Left ventricle myocardium inferior (tissue), 1 donor: ENCODE results near the gene CSTA. TPM values are rescaled to one million over a fixed set of nuclear protein-coding genes. Genes with fewer than 3 reads are reported as not detected.

Source experiments
- DNase-seq: peaks from one replicate; pipeline ENCODE4 v3.0.0-alpha.2; 2020
- H3K27ac ChIP-seq: fragments of 200-600 bp; replicated peaks from 2 replicates; pipeline ENCODE4 v1.8.0; 2021
- H3K27me3 ChIP-seq: fragments of 200-600 bp; 2 replicates; pipeline ENCODE4 v1.8.0; 2021; ENCODE audit warnings: low read depth
- H3K36me3 ChIP-seq: fragments of 200-600 bp; 2 replicates; pipeline ENCODE4 v1.8.0; 2021
- H3K4me1 ChIP-seq: fragments of 200-600 bp; 2 replicates; pipeline ENCODE4 v1.8.0; 2021
- H3K4me3 ChIP-seq: fragments of 200-600 bp; 2 replicates; pipeline ENCODE4 v1.8.0; 2021; ENCODE audit warnings: mild to moderate bottlenecking, moderate library complexity
- H3K9me3 ChIP-seq: fragments of 200-600 bp; replicated peaks from 2 replicates; pipeline ENCODE4 v1.8.0; 2021
- CTCF ChIP-seq: fragments of 200-600 bp; IDR thresholded peaks from 2 replicates; pipeline ENCODE4 v1.8.0; 2021; ENCODE audit warnings: antibody characterized with exemption, mild to moderate bottlenecking, borderline replicate concordance
- intact Hi-C: fragments of 100-400 bp; cut with micrococcal nuclease; formaldehyde crosslinking; loops from one replicate; pipeline ENCODE4 v1.11.0; 2022
- total RNA-seq: library from RNA; stranded (reverse); fragmentation: NEBNext Ultra II Directional; extraction: Animal tissue kit (Norgen Biotek cat#: 25700); gene quantifications from one replicate; pipeline ENCODE4 v1.2.1, GENCODE V29; 2021
- donor health status: DM: no; HTN: yes; CAD: no; lungs with severe emphysema.

Gene CSTA
- total RNA-seq, 1 donor from 2014 or later = 0.74 TPM

- H3K4me1 ChIP-seq = no peaks in the 10 kb centered on the region
- intact Hi-C loops = no loop called here
These were observed 6.4 kb upstream of the CSTA start for GRCh38 chr3:122318620-122319019.

GRCh38 chr3:122322095-122323075 is 2.7 kb upstream of the CSTA start:
- H3K27ac ChIP-seq = no peak overlapping the region
- no peak overlapping the region for H3K4me3 ChIP-seq
- intact Hi-C loops = no loop called here
- DNase-seq = no peak
- no peaks in the 10 kb centered on the region for H3K36me3 ChIP-seq
- no peaks in the 10 kb centered on the region for H3K4me1 ChIP-seq
- H3K9me3 ChIP-seq = peaks cover 19% of the 10 kb centered on the region
- peaks cover 7% of the 10 kb centered on the region for H3K27me3 ChIP-seq
- TF ChIP-seq CTCF = no peak

More at GRCh38 chr3:122318620-122319019, 6.4 kb upstream of the CSTA start:
- Histone ChIP-seq H3K4me3 (no peak overlapping the region), H3K27me3 (peaks cover 28% of the 10 kb centered on the region), H3K36me3 (no peaks in the 10 kb centered on the region), H3K27ac (no peak overlapping the region), H3K9me3 (peaks cover 19% of the 10 kb centered on the region)
- TF ChIP-seq CTCF = no peak
- no peak for DNase-seq

GRCh38 chr3:122325769-122326168 is 721 bp downstream of the CSTA start:
- Histone ChIP-seq H3K27me3 (peaks cover 7% of the 10 kb centered on the region), H3K36me3 (no peaks in the 10 kb centered on the region), H3K4me1 (no peaks in the 10 kb centered on the region), H3K4me3 (no peak overlapping the region), H3K27ac (no peak overlapping the region), H3K9me3 (no peaks in the 10 kb centered on the region)
- intact Hi-C loops = no loop called here
- no peak for DNase-seq
- no peak for TF ChIP-seq CTCF

- peaks cover 22% of the 10 kb centered on the region for H3K27me3 ChIP-seq
- H3K36me3 ChIP-seq = no peaks in the 10 kb centered on the region
- no peak overlapping the region for H3K27ac ChIP-seq
- no peaks in the 10 kb centered on the region for H3K4me1 ChIP-seq
- H3K9me3 ChIP-seq = no peaks in the 10 kb centered on the region
- DNase-seq = no peak
- no peak for TF ChIP-seq CTCF
- H3K4me3 ChIP-seq = no peak overlapping the region
- intact Hi-C loops = no loop called here
These were observed 6.8 kb downstream of the CSTA start for GRCh38 chr3:122331886-122332285.

GRCh38 chr3:122332551-122332950 is 7.5 kb downstream of the CSTA start:
- no peak for DNase-seq
- Histone ChIP-seq H3K4me1 (no peaks in the 10 kb centered on the region), H3K9me3 (no peaks in the 10 kb centered on the region), H3K27ac (no peak overlapping the region), H3K27me3 (peaks cover 19% of the 10 kb centered on the region), H3K4me3 (no peak overlapping the region), H3K36me3 (no peaks in the 10 kb centered on the region)
- intact Hi-C loops = no loop called here
- TF ChIP-seq CTCF = no peak
